IPS DF 6.9 (cell line): Measurements from ENCODE around the gene COA5.

Source experiments
- DNase-seq: peaks from one replicate; pipeline ENCODE4 v3.0.0-alpha.2; 2013; ENCODE audit warnings: low read depth, low spot score
- H3K27ac ChIP-seq: one replicate; pipeline ENCODE4 v1.5.1; 2013; ENCODE audit warnings: low read length, control low read depth
- H3K27me3 ChIP-seq: 2 replicates; pipeline ENCODE4 v1.6.1; 2013; ENCODE audit warnings: mild to moderate bottlenecking, low read length; ENCODE audit not compliant: control insufficient read depth, insufficient read depth
- H3K36me3 ChIP-seq: 2 replicates; pipeline ENCODE4 v1.6.1; 2013; ENCODE audit warnings: low read length; ENCODE audit not compliant: control insufficient read depth, insufficient read depth
- H3K4me1 ChIP-seq: 2 replicates; pipeline ENCODE4 v1.6.1; 2013; ENCODE audit warnings: low read length; ENCODE audit not compliant: control insufficient read depth, insufficient read depth
- H3K4me3 ChIP-seq: 2 replicates; pipeline ENCODE4 v1.5.1; 2013; ENCODE audit warnings: mild to moderate bottlenecking, low read length
- H3K9me3 ChIP-seq: 2 replicates; pipeline ENCODE4 v1.6.1; 2013; ENCODE audit warnings: low read length, inconsistent platforms; ENCODE audit not compliant: control insufficient read depth, insufficient read depth
- WGBS: extraction: QIAGEN DNeasy Blood & Tissue Kit; methylation state at CpG from one replicate; pipeline ENCODE4 v1.1.7; 2013; ENCODE audit warnings: mixed read lengths, missing lambda C conversion rate; ENCODE audit not compliant: insufficient read length, insufficient coverage; 5-methylcytosine and 5-hydroxymethylcytosine counted together

The COA5 gene

GRCh38 chr2:98608116-98608961 lies at the start of gene COA5, which contains the start of gene UNC50:
TSS of gene COA5 (minus strand) at chr2:98608512. CDS start at chr2:98608405, 107 bp downstream.
TSS of gene UNC50 (plus strand) at chr2:98608589. CDS start at chr2:98609760, 1,171 bp downstream.
- H3K27ac ChIP-seq: no peak within 1 kb of the TSS
- no CpG with 5 or more reads among the region's 93 CpGs for WGBS
- H3K9me3 ChIP-seq: no peaks in the 10 kb centered on the region
- H3K4me1 ChIP-seq: 0 out of 2 replicates have a peak, but pooled peaks cover 1% of the 10 kb centered on the region
- H3K4me3 ChIP-seq: peak within 1 kb of the TSS; percentile 64
- H3K36me3 ChIP-seq: peaks cover 4% of the 10 kb centered on the region; the same call in 1 of the 2 replicates
- DNase-seq: peak; percentile 43
- H3K27me3 ChIP-seq: no peaks in the 10 kb centered on the region

- Histone ChIP-seq H3K27ac (no peak overlapping the region), H3K9me3 (no peaks in the 10 kb centered on the region), H3K4me1 (no peaks in the 10 kb centered on the region), H3K36me3 (no peaks in the 10 kb centered on the region), H3K27me3 (no peaks in the 10 kb centered on the region), H3K4me3 (no peak overlapping the region)
- WGBS: no CpG with 5 or more reads among the region's 4 CpGs
- no peak for DNase-seq
Measured at GRCh38 chr2:98656800-98657199, 48.5 kb upstream of the COA5 start.

GRCh38 chr2:98654699-98655495 lies 46.6 kb upstream of the COA5 start:
- H3K27me3 ChIP-seq: no peaks in the 10 kb centered on the region
- DNase-seq: no peak
- H3K4me3 ChIP-seq: no peak overlapping the region
- no peaks in the 10 kb centered on the region for H3K36me3 ChIP-seq
- no peaks in the 10 kb centered on the region for H3K4me1 ChIP-seq
- no peaks in the 10 kb centered on the region for H3K9me3 ChIP-seq
- WGBS: no CpG with 5 or more reads among the region's 3 CpGs
- no peak overlapping the region for H3K27ac ChIP-seq

- H3K36me3 ChIP-seq: no peaks in the 10 kb centered on the region
- H3K9me3 ChIP-seq: no peaks in the 10 kb centered on the region
- no peak for DNase-seq
- H3K27ac ChIP-seq: no peak overlapping the region
- no CpG with 5 or more reads among the region's 1 CpG for WGBS
- no peaks in the 10 kb centered on the region for H3K27me3 ChIP-seq
- no peaks in the 10 kb centered on the region for H3K4me1 ChIP-seq
- H3K4me3 ChIP-seq: no peak overlapping the region
Measured at GRCh38 chr2:98650998-98651397, 42.7 kb upstream of the COA5 start.

GRCh38 chr2:98649992-98650375 lies 41.7 kb upstream of the COA5 start:
- no peak for DNase-seq
- Histone ChIP-seq H3K27me3 (no peaks in the 10 kb centered on the region), H3K4me1 (no peaks in the 10 kb centered on the region), H3K9me3 (no peaks in the 10 kb centered on the region), H3K27ac (no peak overlapping the region), H3K4me3 (no peak overlapping the region), H3K36me3 (no peaks in the 10 kb centered on the region)
- WGBS: no CpG with 5 or more reads among the region's 1 CpG

GRCh38 chr2:98649135-98649991 lies 41.1 kb upstream of the COA5 start:
- Histone ChIP-seq H3K4me3 (no peak overlapping the region), H3K27me3 (no peaks in the 10 kb centered on the region), H3K9me3 (no peaks in the 10 kb centered on the region), H3K27ac (no peak overlapping the region), H3K36me3 (no peaks in the 10 kb centered on the region), H3K4me1 (no peaks in the 10 kb centered on the region)
- WGBS: no CpG with 5 or more reads among the region's 4 CpGs
- DNase-seq: peak; percentile 82

- no CpG with 5 or more reads among the region's 4 CpGs for WGBS
- H3K36me3 ChIP-seq: no peaks in the 10 kb centered on the region
- no peak overlapping the region for H3K27ac ChIP-seq
- no peaks in the 10 kb centered on the region for H3K4me1 ChIP-seq
- no peak for DNase-seq
- H3K4me3 ChIP-seq: no peak overlapping the region
- no peaks in the 10 kb centered on the region for H3K9me3 ChIP-seq
- H3K27me3 ChIP-seq: no peaks in the 10 kb centered on the region
Measured at GRCh38 chr2:98648451-98648850, 40.1 kb upstream of the COA5 start.

GRCh38 chr2:98647636-98648035 lies 39.3 kb upstream of the COA5 start:
- Histone ChIP-seq H3K27ac (no peak overlapping the region), H3K27me3 (no peaks in the 10 kb centered on the region), H3K4me3 (no peak overlapping the region), H3K36me3 (no peaks in the 10 kb centered on the region), H3K9me3 (no peaks in the 10 kb centered on the region), H3K4me1 (no peaks in the 10 kb centered on the region)
- WGBS: no CpG with 5 or more reads among the region's 5 CpGs
- DNase-seq: no peak

- Histone ChIP-seq H3K9me3 (no peaks in the 10 kb centered on the region), H3K4me1 (no peaks in the 10 kb centered on the region), H3K27me3 (no peaks in the 10 kb centered on the region), H3K27ac (no peak overlapping the region), H3K36me3 (no peaks in the 10 kb centered on the region), H3K4me3 (no peak overlapping the region)
- no peak for DNase-seq
- no CpG with 5 or more reads among the region's 5 CpGs for WGBS
Measured at GRCh38 chr2:98643496-98644100, 35.3 kb upstream of the COA5 start.
